Retinal pigment epithelial cell (primary cell): ENCODE results near the gene DGKI.

Experiments
- DNase-seq: peaks from one replicate; pipeline ENCODE4 v3.0.0-alpha.2; 2010; ENCODE audit warnings: low read depth
- H3K4me3 ChIP-seq: 2 replicates; pipeline ENCODE4 v1.5.1; 2011; ENCODE audit warnings: mild to moderate bottlenecking, low read length, control low read depth, moderate library complexity
- CTCF ChIP-seq: conservative IDR thresholded peaks from 2 replicates; pipeline ENCODE4 v1.5.1; 2011; ENCODE audit warnings: low read depth, low read length, control low read depth, inconsistent platforms

DGKI gene

GRCh38 chr7:137587326-137587725, 259.4 kb downstream of the DGKI start:
- no peak for TF ChIP-seq CTCF
- H3K4me3 ChIP-seq: no peak overlapping the region
- no peak for DNase-seq

- TF ChIP-seq CTCF: no peak
- no peak for DNase-seq
- H3K4me3 ChIP-seq: no peak overlapping the region
Measured at GRCh38 chr7:137585591-137585990, 261.2 kb downstream of the DGKI start.

GRCh38 chr7:137583172-137583571, 263.6 kb downstream of the DGKI start:
- TF ChIP-seq CTCF: no peak
- no peak for DNase-seq
- H3K4me3 ChIP-seq: no peak overlapping the region

GRCh38 chr7:137579913-137580640, 266.7 kb downstream of the DGKI start:
- TF ChIP-seq CTCF: no peak
- no peak for DNase-seq
- H3K4me3 ChIP-seq: no peak overlapping the region

- no peak overlapping the region for H3K4me3 ChIP-seq
- TF ChIP-seq CTCF: no peak
- DNase-seq: no peak
Measured at GRCh38 chr7:137578541-137578940, 268.2 kb downstream of the DGKI start.

GRCh38 chr7:137577184-137577583, 269.6 kb downstream of the DGKI start:
- TF ChIP-seq CTCF: no peak
- no peak overlapping the region for H3K4me3 ChIP-seq
- DNase-seq: no peak

- no peak overlapping the region for H3K4me3 ChIP-seq
- no peak for DNase-seq
- TF ChIP-seq CTCF: no peak
Measured at GRCh38 chr7:137576481-137576880, 270.3 kb downstream of the DGKI start.
